HepG2 (cell line): ENCODE measurements around the gene ACAP2. TPM values are rescaled to one million over a fixed set of nuclear protein-coding genes. Genes with fewer than 3 reads are reported as not detected.

ENCODE experiments used
- ATAC-seq: fragments of 200-7000 bp; cut with Tn5 transposase; 3 replicates; pipeline ENCODE4 v1.9.1; 2020; ENCODE audit warnings: mild to moderate bottlenecking, moderate library complexity
- BruUV-seq: library from RNA; stranded (reverse); fragments of 400-500 nt; replicated peaks from 2 replicates; lab custom pipeline; 2021; lab: Mats Ljungman, UMichigan
- CTCF ChIA-PET: fragments of 300-600 bp; formaldehyde crosslinking; extraction: SDS; loops from one replicate; lab custom pipeline; 2021; ENCODE audit warnings: low total read pairs, inconsistent platforms, low intra/inter-chr PET ratio; lab: Yijun Ruan, JAX
- POLR2A ChIA-PET: fragments of 350-600 bp; sonication (Branson Sonifier 250); formaldehyde crosslinking; loops from one replicate; lab custom pipeline; 2020; ENCODE audit warnings: antibody characterized with exemption, inconsistent platforms; lab: Yijun Ruan, JAX
- DNase-seq: peaks from one replicate; pipeline ENCODE4 v3.0.0-alpha.2; 2015; ENCODE audit warnings: low spot score
- FAIRE-seq: peaks from 3 replicates; lab custom pipeline; 2011; peaks lifted over from hg19 to GRCh38; lab: Jason Lieb, UNC
- H2AFZ ChIP-seq: one replicate; pipeline ENCODE4 v1.6.1; 2011; ENCODE audit warnings: low read length, inconsistent platforms
- H3K27ac ChIP-seq: fragments of 300-600 bp; 3 replicates; pipeline ENCODE4 v1.8.0; 2011; ENCODE audit warnings: mixed run types, mild to moderate bottlenecking, mixed read lengths, low read length, inconsistent platforms; ENCODE audit not compliant: insufficient read depth; ENCODE audit errors: extremely low read length
- H3K27me3 ChIP-seq, 2 experiments: fragments of 200-600 bp in 1 of 2; 2 replicates in 1 of 2; 3 replicates in 1 of 2; pipeline versions ENCODE4 v1.6.0 to v1.8.0; 2011; ENCODE audit warnings: low read length in 2 of 2, mild to moderate bottlenecking in 2 of 2, moderate library complexity in 2 of 2, inconsistent platforms in 1 of 2; ENCODE audit not compliant: insufficient read depth in 2 of 2, control insufficient read depth in 1 of 2
- H3K36me3 ChIP-seq, 2 experiments: fragments of 200-600 bp in 1 of 2; replicated peaks in 1 of 2; 2 replicates in 1 of 2; 3 replicates in 1 of 2; pipeline versions ENCODE4 v1.5.1 to v1.8.0; 2011; ENCODE audit warnings: low read length in 2 of 2, inconsistent platforms in 1 of 2; ENCODE audit not compliant: insufficient read depth in 2 of 2, control insufficient read depth in 1 of 2
- H3K4me1 ChIP-seq: 2 replicates; pipeline ENCODE4 v1.5.1; 2012; ENCODE audit warnings: low read length, inconsistent platforms; ENCODE audit not compliant: insufficient read depth
- H3K4me2 ChIP-seq: 2 replicates; pipeline ENCODE4 v1.6.0; 2011; ENCODE audit warnings: low read depth, low read length, inconsistent platforms
- H3K4me3 ChIP-seq, 3 experiments: fragments of 200-600 bp in 1 of 3; sonication (generic), shearing (Covaris generic) in 1 of 3; replicated peaks in 1 of 3; 2 replicates each; pipeline ENCODE4 v1.5.1; 2011 to 2016; ENCODE audit warnings: low read length in 3 of 3, inconsistent platforms in 2 of 3, low read depth in 2 of 3, mild to moderate bottlenecking in 2 of 3, control low read depth in 1 of 3, mixed read lengths in 1 of 3; ENCODE audit not compliant: insufficient read depth in 1 of 3
- H3K79me2 ChIP-seq: one replicate; pipeline ENCODE4 v1.6.1; 2011; ENCODE audit warnings: low read length, inconsistent platforms; ENCODE audit not compliant: insufficient read depth
- H3K9ac ChIP-seq: 2 replicates; pipeline ENCODE4 v1.6.0; 2011; ENCODE audit warnings: mild to moderate bottlenecking, low read depth, low read length, inconsistent platforms; ENCODE audit not compliant: insufficient read depth
- H3K9me3 ChIP-seq: 2 replicates; pipeline ENCODE4 v1.5.1; 2012; ENCODE audit warnings: mild to moderate bottlenecking, low read length
- H4K20me1 ChIP-seq: 2 replicates; pipeline ENCODE4 v1.6.0; 2011; ENCODE audit warnings: inconsistent platforms, mild to moderate bottlenecking, low read length, moderate library complexity; ENCODE audit not compliant: insufficient read depth
- BORCS8-MEF2B ChIP-seq: sonication (generic); formaldehyde crosslinking; IDR thresholded peaks from 2 replicates; pipeline ENCODE4 v1.8.0; 2022; ENCODE audit warnings: mild to moderate bottlenecking, missing genetic modification reagents
- LRRFIP1 ChIP-seq: sonication (generic); formaldehyde crosslinking; conservative IDR thresholded peaks from 2 replicates; pipeline ENCODE4 v1.4.0; 2020; ENCODE audit warnings: missing genetic modification reagents
- MBNL3 ChIP-seq: fragments of 250-450 bp; sonication (Bioruptor Pico); conservative IDR thresholded peaks from 2 replicates; pipeline ENCODE4 v1.8.0; 2022; ENCODE audit warnings: mild to moderate bottlenecking, inconsistent platforms
- ZNF17 ChIP-seq: sonication (generic); formaldehyde crosslinking; IDR thresholded peaks from 2 replicates; pipeline ENCODE4 v1.5.0; 2020; ENCODE audit warnings: mild to moderate bottlenecking, missing genetic modification reagents
- ZNF687 ChIP-seq: sonication (generic); formaldehyde crosslinking; IDR thresholded peaks from 2 replicates; pipeline ENCODE4 v1.5.1; 2020; ENCODE audit warnings: mild to moderate bottlenecking, missing genetic modification reagents, moderate library complexity
- WGBS: methylation state at CpG from one replicate; pipeline ENCODE4 v1.1.6; 2017; ENCODE audit warnings: low lambda C conversion rate; 5-methylcytosine and 5-hydroxymethylcytosine counted together
- in situ Hi-C: cut with HindIII; loops from 2 replicates; pipeline ENCODE4 v1.10.0; 2017; ENCODE audit warnings: low pct_unique_long_range_greater_than_20kb; ENCODE audit not compliant: extremely low pct_ligation_motif_present
- intact Hi-C: fragments of 100-400 bp; cut with micrococcal nuclease; formaldehyde crosslinking; loops from one replicate; pipeline ENCODE4 v1.10.0; 2022; ENCODE audit not compliant: unreplicated experiment
- polyA plus RNA-seq, 8 experiments: library from polyadenylated mRNA; depleted of rRNA in 3 of 8; stranded (reverse) in 7 of 8; unstranded in 1 of 8; fragments of >200 nt; fragmentation: Illumina TruSeq in 4 of 8; extraction: Trizol in 4 of 8; gene quantifications; 2 replicates each; pipeline versions ENCODE4 v1.2.1 to v1.2.3, GENCODE V29; 2011 to 2016; ENCODE audit warnings: low read depth in 4 of 8, missing spikeins in 1 of 8, mixed read lengths in 1 of 8; ENCODE audit not compliant: insufficient read depth in 1 of 8
- total RNA-seq, 5 experiments: library from RNA; depleted of rRNA; stranded (reverse); fragments of >200 nt; fragmentation: Illumina TruSeq; extraction: Trizol; gene quantifications; 2 replicates each; pipeline ENCODE4 v1.2.3, GENCODE V29; 2016; ENCODE audit warnings: low read depth in 1 of 5

Gene ACAP2
- total and polyA plus RNA-seq, 2 of the 13 experiments (the other 11 are each of a cell fraction or from before 2014, with no cell fraction given): 7.3 to 23.9 TPM

GRCh38 chr3:195257454-195258448, 185.1 kb downstream of the ACAP2 start:
- H2AFZ ChIP-seq: no peak overlapping the region
- intact Hi-C loops (loop anchor here (2.0 kb wide), 2 partner anchors 97 to 139 kb away; no protein-coding TSS in a partner anchor), in situ Hi-C loops (loop anchor here (5.0 to 10.0 kb wide), 2 partner anchors 253 to 585 kb away; partner anchors contain the start of gene LSG1)
- H4K20me1 ChIP-seq: no peaks in the 10 kb centered on the region
- 95% methylated on average over 10 of the region's 16 CpGs for WGBS
- CTCF ChIA-PET: no interaction called here
- no TSS peak for BruUV-seq
- no peaks in the 10 kb centered on the region for H3K9me3 ChIP-seq
- ATAC-seq (no peak), FAIRE-seq (no peak), DNase-seq (no peak)
- POLR2A ChIA-PET: interaction anchor here (1.1 to 2.1 kb wide), 5 partner anchors 12 to 575 kb away, joined by 3 to 9 read pairs (median 8); partner anchors contain the start of gene XXYLT1
- H3K9ac ChIP-seq: peak overlapping the region; percentile 79; the same call in 1 of the 2 replicates
- no peaks in the 10 kb centered on the region for H3K27me3 ChIP-seq
- peaks cover 0 to 2% of the 10 kb centered on the region in 2 experiments; a peak in 2 of 5 replicates for H3K36me3 ChIP-seq
- H3K4me2 ChIP-seq: peak overlapping the region; percentile 88; the same call in 1 of the 2 replicates
- H3K4me3 ChIP-seq: no peak overlapping the region
- H3K79me2 ChIP-seq: peaks cover 22% of the 10 kb centered on the region
- TF ChIP-seq ZNF17 (no peak), MBNL3 (CRISPR knock-in tag) (no peak), LRRFIP1 (CRISPR knock-in tag) (no peak), BORCS8-MEF2B (CRISPR knock-in tag) (0 out of 2 replicates have a peak, but pooled peaks have one; percentile 12), ZNF687 (CRISPR knock-in tag) (peak; percentile 8; the same call in 1 of the 2 replicates)
- no peak overlapping the region for H3K27ac ChIP-seq
- H3K4me1 ChIP-seq: peaks cover 31% of the 10 kb centered on the region
